Measurements from ENCODE around the gene FGF6.

GRCh38 chr12:4402996-4403395 is 42.6 kb downstream of the FGF6 start:
- TF ChIP-seq CTCF (optimal IDR thresholded peaks at IDR 0.05 in 1 of 3, IDR thresholded peaks at IDR 0.05 in 1 of 3, conservative IDR thresholded peaks at IDR 0.05 in 1 of 3; ENCODE audit: extremely low read depth in 1 of 3, insufficient read depth in 2 of 3, low read length in 3 of 3) (no peak), EZH2 (IDR thresholded peaks at IDR 0.05; ENCODE audit: low read length) (no peak)
